Large intestine (tissue), 3 donors: ENCODE data around the gene MPV17L2. TPM values are rescaled to one million over a fixed set of nuclear protein-coding genes. Genes with fewer than 3 reads are reported as not detected.
A peak's percentile ranks its signal among the peaks of the same experiment; 100 is the strongest.
"Not testable (repeated sequence)": the region's sequence is repeated elsewhere in the genome, so short reads cannot be mapped to it uniquely, and the experiment has no call there.

Experiments
- DNase-seq, 2 donors: peaks; one replicate each; pipeline versions ENCODE4 v3.0.0 to v3.0.0-alpha.2; 2013
- H3K27ac ChIP-seq: one replicate; pipeline ENCODE4 v1.5.1; 2013; ENCODE audit warnings: low read length
- H3K27me3 ChIP-seq: 2 replicates; pipeline ENCODE4 v1.6.1; 2013; ENCODE audit warnings: low read length; ENCODE audit not compliant: control insufficient read depth, insufficient read depth
- H3K36me3 ChIP-seq: 2 replicates; pipeline ENCODE4 v1.6.1; 2013; ENCODE audit warnings: low read length; ENCODE audit not compliant: control insufficient read depth, insufficient read depth
- H3K4me1 ChIP-seq: one replicate; pipeline ENCODE4 v1.6.1; 2013; ENCODE audit warnings: low read length; ENCODE audit not compliant: control insufficient read depth, insufficient read depth
- H3K4me3 ChIP-seq: one replicate; pipeline ENCODE4 v1.5.1; 2013; ENCODE audit warnings: low read length
- H3K9me3 ChIP-seq: one replicate; pipeline ENCODE4 v1.6.1; 2013; ENCODE audit warnings: mild to moderate bottlenecking, low read depth, low read length, moderate library complexity; ENCODE audit not compliant: control insufficient read depth
- WGBS: methylation state at CpG from one replicate; pipeline ENCODE4 v1.1.5; 2013; ENCODE audit warnings: low lambda C conversion rate; ENCODE audit not compliant: insufficient coverage; 5-methylcytosine and 5-hydroxymethylcytosine counted together
- polyA plus RNA-seq: library from polyadenylated mRNA; unstranded; fragments of 120-200 nt; gene quantifications from one replicate; pipeline ENCODE4 v1.2.1, GENCODE V29; 2013

MPV17L2 gene
- polyA plus RNA-seq, 1 donor, result 7.3 TPM

- peak in 1 of 2 donors; percentile 45 for DNase-seq
- Histone ChIP-seq H3K27ac (no peak overlapping the region), H3K36me3 (peaks cover 4% of the 10 kb centered on the region), H3K4me3 (peak overlapping the region; percentile 63), H3K9me3 (no peaks in the 10 kb centered on the region), H3K4me1 (peaks cover 12% of the 10 kb centered on the region), H3K27me3 (no peaks in the 10 kb centered on the region)
- no CpG with 5 or more reads among the region's 32 CpGs for WGBS
Measured at GRCh38 chr19:18202778-18203407, 9.9 kb downstream of the MPV17L2 start.

GRCh38 chr19:18203408-18203862 is 10.4 kb downstream of the MPV17L2 start:
- no CpG with 5 or more reads among the region's 38 CpGs for WGBS
- Histone ChIP-seq H3K4me1 (peaks cover 12% of the 10 kb centered on the region), H3K36me3 (peaks cover 2% of the 10 kb centered on the region), H3K9me3 (no peaks in the 10 kb centered on the region), H3K4me3 (peak overlapping the region; percentile 63), H3K27me3 (peaks cover 2% of the 10 kb centered on the region), H3K27ac (no peak overlapping the region)
- no peak for DNase-seq

GRCh38 chr19:18203863-18204393 is 10.9 kb downstream of the MPV17L2 start, which contains the start of gene RAB3A:
Gene RAB3A, minus strand, starts transcription at chr19:18204042. Its CDS starts 1,302 bp downstream, at chr19:18202740.
- H3K36me3 ChIP-seq, result no peaks in the 10 kb centered on the region
- H3K9me3 ChIP-seq, result no peaks in the 10 kb centered on the region
- WGBS, result no CpG with 5 or more reads among the region's 50 CpGs
- peaks cover 2% of the 10 kb centered on the region for H3K27me3 ChIP-seq
- peak within 1 kb of the TSS; percentile 63 for H3K4me3 ChIP-seq
- H3K27ac ChIP-seq, result peak within 1 kb of the TSS; percentile 96
- peaks cover 12% of the 10 kb centered on the region for H3K4me1 ChIP-seq
- DNase-seq, result peak; percentile 100

GRCh38 chr19:18204394-18205199 is 11.6 kb downstream of the MPV17L2 start:
- WGBS, result 0% methylated on average over 1 of the region's 22 CpGs
- DNase-seq, result peak in 1 of 2 donors; percentile 56
- peaks cover 2% of the 10 kb centered on the region for H3K27me3 ChIP-seq

GRCh38 chr19:18205200-18205892 is 12.3 kb downstream of the MPV17L2 start:
- Histone ChIP-seq H3K27me3 (peaks cover 2% of the 10 kb centered on the region), H3K27ac (peak overlapping the region; percentile 96), H3K9me3 (no peaks in the 10 kb centered on the region), H3K4me3 (peak overlapping the region; percentile 60), H3K36me3 (no peaks in the 10 kb centered on the region), H3K4me1 (peaks cover 12% of the 10 kb centered on the region)
- DNase-seq, result peak; percentile 55 to 75
- WGBS, result 40% methylated on average over 1 of the region's 36 CpGs

More at GRCh38 chr19:18204394-18205199, 11.6 kb downstream of the MPV17L2 start:
- Histone ChIP-seq H3K27ac (peak overlapping the region; percentile 96), H3K9me3 (no peaks in the 10 kb centered on the region), H3K4me3 (peak overlapping the region; percentile 60), H3K4me1 (peaks cover 12% of the 10 kb centered on the region), H3K36me3 (no peaks in the 10 kb centered on the region)

GRCh38 chr19:18206018-18206417 is 13.0 kb downstream of the MPV17L2 start:
- Histone ChIP-seq H3K27ac (peak overlapping the region; percentile 96), H3K4me3 (no peak overlapping the region), H3K27me3 (peaks cover 5% of the 10 kb centered on the region), H3K4me1 (peaks cover 12% of the 10 kb centered on the region), H3K9me3 (no peaks in the 10 kb centered on the region), H3K36me3 (no peaks in the 10 kb centered on the region)
- DNase-seq, result no peak
- WGBS, result no CpG with 5 or more reads among the region's 12 CpGs

- peaks cover 5% of the 10 kb centered on the region for H3K27me3 ChIP-seq
Measured at GRCh38 chr19:18208098-18208951, 15.3 kb downstream of the MPV17L2 start.

GRCh38 chr19:18209912-18210311 is 16.9 kb downstream of the MPV17L2 start:
- WGBS, result no CpG with 5 or more reads among the region's 5 CpGs
- not testable (repeated sequence) for H3K27me3 ChIP-seq, H3K4me3 ChIP-seq, H3K27ac ChIP-seq, H3K36me3 ChIP-seq, DNase-seq, H3K9me3 ChIP-seq, H3K4me1 ChIP-seq

More at GRCh38 chr19:18208098-18208951, 15.3 kb downstream of the MPV17L2 start:
- Histone ChIP-seq H3K9me3 (no peaks in the 10 kb centered on the region), H3K27ac (no peak overlapping the region), H3K4me1 (peaks cover 6% of the 10 kb centered on the region), H3K4me3 (no peak overlapping the region), H3K36me3 (no peaks in the 10 kb centered on the region)
- peak in 1 of 2 donors; percentile 31 for DNase-seq
- 28% methylated on average over 3 of the region's 32 CpGs for WGBS

- WGBS, result no CpG with 5 or more reads among the region's 14 CpGs
- Histone ChIP-seq H3K4me1 (no peaks in the 10 kb centered on the region), H3K27ac (no peak overlapping the region), H3K27me3 (peaks cover 8% of the 10 kb centered on the region), H3K36me3 (no peaks in the 10 kb centered on the region), H3K9me3 (no peaks in the 10 kb centered on the region), H3K4me3 (no peak overlapping the region)
- DNase-seq, result no peak
Measured at GRCh38 chr19:18211683-18212082, 18.7 kb downstream of the MPV17L2 start.
